Measurements from ENCODE around the gene LHFPL2.

The LHFPL2 gene

DNA sequence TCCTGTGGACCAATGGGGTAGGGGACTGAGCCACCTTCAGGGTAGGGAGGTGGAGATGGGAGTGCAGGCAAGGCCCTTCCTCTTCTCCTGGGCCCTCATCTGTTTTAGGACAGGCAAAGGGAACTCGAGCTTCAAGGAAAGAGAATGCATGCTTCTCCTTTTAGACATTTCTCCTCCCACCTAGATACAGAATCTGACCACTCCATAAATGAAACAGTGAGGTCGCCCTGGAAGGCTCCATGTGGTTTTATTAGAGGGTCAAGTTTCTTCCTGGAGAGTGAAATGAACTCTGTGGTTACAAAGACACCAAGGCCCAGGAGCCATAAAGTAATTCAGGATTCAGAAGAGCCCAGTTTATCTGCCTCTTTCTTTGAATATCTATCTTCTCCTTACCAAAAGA lies 14.9 kb downstream of the LHFPL2 start:
- Histone ChIP-seq H3K36me3 (ENCODE audit: control insufficient read depth, insufficient read depth, low read length) (no peaks in the 10 kb centered on the region), H3K4me3 (ENCODE audit: insufficient read depth, low read depth, low read length, poor library complexity, severe bottlenecking) (no peak overlapping the region), H3K27me3 (replicated peaks; ENCODE audit: control insufficient read depth, insufficient read depth, low read length, poor library complexity, severe bottlenecking) (no peaks in the 10 kb centered on the region), H3K4me1 (ENCODE audit: control insufficient read depth, insufficient read depth, low read length, poor library complexity, severe bottlenecking) (no peaks in the 10 kb centered on the region), H3K27ac (ENCODE audit: insufficient read depth, low read length, poor library complexity, severe bottlenecking) (no peak overlapping the region), H3K9me3 (ENCODE audit: control insufficient read depth, low read length) (no peaks in the 10 kb centered on the region)
- no peak for DNase-seq

DNA sequence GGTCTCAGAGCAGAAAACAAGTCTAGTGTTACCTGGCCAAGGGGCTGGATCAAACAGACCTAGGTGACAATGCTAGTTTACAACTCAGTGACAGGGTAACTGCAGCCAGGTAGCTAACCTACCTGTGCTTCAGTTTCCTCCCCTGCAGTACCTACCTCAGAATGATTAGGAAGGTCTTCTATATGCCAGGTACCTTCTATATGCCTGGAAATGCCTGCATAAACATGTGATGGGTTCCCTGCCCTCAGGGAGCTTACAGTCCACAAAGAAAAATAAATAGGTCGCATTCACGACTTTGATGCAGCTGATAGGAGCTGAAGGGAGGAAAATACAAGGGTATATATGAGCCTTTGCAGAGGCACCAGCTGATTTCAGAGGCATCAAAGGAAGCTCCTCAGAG lies 16.1 kb downstream of the LHFPL2 start:
- Histone ChIP-seq H3K4me1 (ENCODE audit: control insufficient read depth, insufficient read depth, low read length, poor library complexity, severe bottlenecking) (no peaks in the 10 kb centered on the region), H3K4me3 (ENCODE audit: insufficient read depth, low read depth, low read length, poor library complexity, severe bottlenecking) (no peak overlapping the region), H3K27me3 (replicated peaks; ENCODE audit: control insufficient read depth, insufficient read depth, low read length, poor library complexity, severe bottlenecking) (no peaks in the 10 kb centered on the region), H3K27ac (ENCODE audit: insufficient read depth, low read length, poor library complexity, severe bottlenecking) (no peak overlapping the region), H3K36me3 (ENCODE audit: control insufficient read depth, insufficient read depth, low read length) (no peaks in the 10 kb centered on the region), H3K9me3 (ENCODE audit: control insufficient read depth, low read length) (no peaks in the 10 kb centered on the region)
- no peak for DNase-seq

DNA sequence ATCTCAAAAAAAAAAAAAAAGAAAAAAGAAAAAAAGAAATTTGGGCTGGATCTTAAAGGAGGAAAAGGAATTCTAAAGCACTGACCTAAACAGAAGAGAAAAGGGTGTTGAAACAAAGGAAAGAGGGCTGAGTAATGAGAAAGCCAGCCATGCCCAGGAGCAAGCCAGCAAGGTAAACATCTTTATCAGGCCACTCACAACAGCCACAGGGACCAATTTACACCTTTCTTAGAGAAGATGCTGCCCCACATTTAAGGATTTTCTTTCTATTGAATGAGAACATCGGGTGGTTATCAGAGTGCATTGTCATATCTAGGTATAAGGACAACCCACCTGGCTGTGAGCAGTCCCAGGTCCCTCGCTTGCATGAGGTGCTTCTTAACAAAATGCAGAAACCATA lies 16.6 kb downstream of the LHFPL2 start:
- H3K4me1 ChIP-seq (ENCODE audit: control insufficient read depth, insufficient read depth, low read length, poor library complexity, severe bottlenecking), result no peaks in the 10 kb centered on the region
- no peak for DNase-seq
- H3K36me3 ChIP-seq (ENCODE audit: control insufficient read depth, insufficient read depth, low read length), result no peaks in the 10 kb centered on the region

DNA sequence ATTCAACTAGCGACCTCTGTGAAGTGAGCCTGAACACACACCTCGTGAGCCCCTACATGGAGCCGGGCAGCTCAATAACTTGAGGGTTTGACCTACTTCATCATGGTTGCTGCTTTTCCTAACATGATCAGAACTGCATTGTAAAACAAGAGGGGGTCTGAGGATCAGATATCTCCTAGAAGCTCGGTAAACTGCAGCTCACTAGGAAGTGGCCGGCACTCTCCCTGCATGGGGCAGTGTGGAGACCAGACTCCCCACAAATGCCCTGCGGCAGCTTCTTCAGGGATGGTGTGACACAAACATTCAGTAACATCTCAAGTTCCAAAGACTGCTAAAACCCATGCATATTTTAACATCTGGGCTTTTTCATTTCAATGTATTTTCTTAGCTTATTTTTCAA lies 18.5 kb downstream of the LHFPL2 start:
- Histone ChIP-seq H3K27ac (ENCODE audit: insufficient read depth, low read length, poor library complexity, severe bottlenecking) (no peak overlapping the region), H3K4me3 (ENCODE audit: insufficient read depth, low read depth, low read length, poor library complexity, severe bottlenecking) (no peak overlapping the region), H3K36me3 (ENCODE audit: control insufficient read depth, insufficient read depth, low read length) (no peaks in the 10 kb centered on the region), H3K27me3 (replicated peaks; ENCODE audit: control insufficient read depth, insufficient read depth, low read length, poor library complexity, severe bottlenecking) (no peaks in the 10 kb centered on the region), H3K9me3 (ENCODE audit: control insufficient read depth, low read length) (no peaks in the 10 kb centered on the region), H3K4me1 (ENCODE audit: control insufficient read depth, insufficient read depth, low read length, poor library complexity, severe bottlenecking) (no peaks in the 10 kb centered on the region)
- no peak for DNase-seq

More for the DNA sequence above, 16.6 kb downstream of the LHFPL2 start:
- H3K4me3 ChIP-seq (ENCODE audit: insufficient read depth, low read depth, low read length, poor library complexity, severe bottlenecking), result no peak overlapping the region
- H3K27ac ChIP-seq (ENCODE audit: insufficient read depth, low read length, poor library complexity, severe bottlenecking), result no peak overlapping the region
- H3K27me3 ChIP-seq (replicated peaks; ENCODE audit: control insufficient read depth, insufficient read depth, low read length, poor library complexity, severe bottlenecking), result no peaks in the 10 kb centered on the region
- no peaks in the 10 kb centered on the region for H3K9me3 ChIP-seq (ENCODE audit: control insufficient read depth, low read length)

GRCh38 chr5:78629624-78630023 lies 18.9 kb downstream of the LHFPL2 start:
- Histone ChIP-seq H3K9me3 (ENCODE audit: control insufficient read depth, low read length) (no peaks in the 10 kb centered on the region), H3K36me3 (ENCODE audit: control insufficient read depth, insufficient read depth, low read length) (no peaks in the 10 kb centered on the region), H3K27ac (ENCODE audit: insufficient read depth, low read length, poor library complexity, severe bottlenecking) (no peak overlapping the region), H3K27me3 (replicated peaks; ENCODE audit: control insufficient read depth, insufficient read depth, low read length, poor library complexity, severe bottlenecking) (no peaks in the 10 kb centered on the region), H3K4me1 (ENCODE audit: control insufficient read depth, insufficient read depth, low read length, poor library complexity, severe bottlenecking) (no peaks in the 10 kb centered on the region), H3K4me3 (ENCODE audit: insufficient read depth, low read depth, low read length, poor library complexity, severe bottlenecking) (no peak overlapping the region)
- no peak for DNase-seq

GRCh38 chr5:78628270-78628992 lies 20.1 kb downstream of the LHFPL2 start:
- Histone ChIP-seq H3K9me3 (ENCODE audit: control insufficient read depth, low read length) (no peaks in the 10 kb centered on the region), H3K27ac (ENCODE audit: insufficient read depth, low read length, poor library complexity, severe bottlenecking) (no peak overlapping the region), H3K27me3 (replicated peaks; ENCODE audit: control insufficient read depth, insufficient read depth, low read length, poor library complexity, severe bottlenecking) (no peaks in the 10 kb centered on the region), H3K4me3 (ENCODE audit: insufficient read depth, low read depth, low read length, poor library complexity, severe bottlenecking) (no peak overlapping the region), H3K36me3 (ENCODE audit: control insufficient read depth, insufficient read depth, low read length) (no peaks in the 10 kb centered on the region), H3K4me1 (ENCODE audit: control insufficient read depth, insufficient read depth, low read length, poor library complexity, severe bottlenecking) (no peaks in the 10 kb centered on the region)
- DNase-seq, result no peak

DNA sequence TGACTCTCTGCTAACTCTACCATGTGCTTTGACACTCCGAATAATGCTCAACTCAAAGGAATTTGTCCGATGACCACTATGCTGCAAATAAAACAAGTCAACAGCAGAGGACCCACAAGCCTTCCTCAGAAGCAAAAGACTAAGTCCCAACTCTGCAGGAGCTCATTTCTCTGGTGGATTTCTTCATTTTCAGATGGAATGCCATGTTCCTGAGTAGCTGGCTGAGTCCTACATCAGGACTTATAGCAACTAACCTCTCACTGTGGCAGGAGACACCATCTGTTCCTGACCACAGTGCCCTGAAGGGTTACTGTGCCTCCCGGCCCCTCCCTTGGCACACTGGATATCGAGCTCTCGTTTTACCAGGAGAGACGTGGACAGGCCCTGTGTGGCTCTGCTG lies 20.8 kb downstream of the LHFPL2 start:
- H3K4me3 ChIP-seq (ENCODE audit: insufficient read depth, low read depth, low read length, poor library complexity, severe bottlenecking), result no peak overlapping the region
- no peak overlapping the region for H3K27ac ChIP-seq (ENCODE audit: insufficient read depth, low read length, poor library complexity, severe bottlenecking)
- H3K9me3 ChIP-seq (ENCODE audit: control insufficient read depth, low read length), result no peaks in the 10 kb centered on the region
- H3K27me3 ChIP-seq (replicated peaks; ENCODE audit: control insufficient read depth, insufficient read depth, low read length, poor library complexity, severe bottlenecking), result no peaks in the 10 kb centered on the region
- H3K36me3 ChIP-seq (ENCODE audit: control insufficient read depth, insufficient read depth, low read length), result no peaks in the 10 kb centered on the region
- no peak for DNase-seq
- H3K4me1 ChIP-seq (ENCODE audit: control insufficient read depth, insufficient read depth, low read length, poor library complexity, severe bottlenecking), result no peaks in the 10 kb centered on the region

DNA sequence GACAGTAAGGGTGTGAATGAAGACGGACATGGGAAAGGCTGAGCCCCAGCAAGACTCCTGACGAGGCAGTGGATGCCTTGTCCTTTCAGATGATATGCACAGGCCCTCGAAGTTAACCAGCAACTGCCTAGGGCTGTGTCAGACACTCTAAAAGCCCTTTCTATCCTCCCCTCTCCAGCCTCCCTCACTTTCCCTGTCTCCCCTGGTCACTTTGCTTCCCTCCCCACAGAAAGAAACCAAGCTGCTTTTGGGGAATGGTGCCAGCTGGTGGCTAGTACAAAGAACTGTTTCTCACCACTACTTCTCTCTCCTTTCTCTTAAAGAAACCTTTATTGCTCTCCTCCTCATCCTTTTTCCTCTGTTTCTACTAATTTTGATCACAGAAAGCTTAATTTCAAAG lies 21.4 kb downstream of the LHFPL2 start:
- H3K36me3 ChIP-seq (ENCODE audit: control insufficient read depth, insufficient read depth, low read length), result no peaks in the 10 kb centered on the region
- H3K4me3 ChIP-seq (ENCODE audit: insufficient read depth, low read depth, low read length, poor library complexity, severe bottlenecking), result no peak overlapping the region
- H3K27ac ChIP-seq (ENCODE audit: insufficient read depth, low read length, poor library complexity, severe bottlenecking), result no peak overlapping the region
- no peaks in the 10 kb centered on the region for H3K27me3 ChIP-seq (replicated peaks; ENCODE audit: control insufficient read depth, insufficient read depth, low read length, poor library complexity, severe bottlenecking)
- no peaks in the 10 kb centered on the region for H3K9me3 ChIP-seq (ENCODE audit: control insufficient read depth, low read length)
- no peak for DNase-seq
- H3K4me1 ChIP-seq (ENCODE audit: control insufficient read depth, insufficient read depth, low read length, poor library complexity, severe bottlenecking), result no peaks in the 10 kb centered on the region

GRCh38 chr5:78626009-78626571 lies 22.5 kb downstream of the LHFPL2 start:
- Histone ChIP-seq H3K9me3 (ENCODE audit: control insufficient read depth, low read length) (no peaks in the 10 kb centered on the region), H3K4me3 (ENCODE audit: insufficient read depth, low read depth, low read length, poor library complexity, severe bottlenecking) (no peak overlapping the region), H3K27me3 (replicated peaks; ENCODE audit: control insufficient read depth, insufficient read depth, low read length, poor library complexity, severe bottlenecking) (no peaks in the 10 kb centered on the region), H3K4me1 (ENCODE audit: control insufficient read depth, insufficient read depth, low read length, poor library complexity, severe bottlenecking) (no peaks in the 10 kb centered on the region), H3K27ac (ENCODE audit: insufficient read depth, low read length, poor library complexity, severe bottlenecking) (no peak overlapping the region), H3K36me3 (ENCODE audit: control insufficient read depth, insufficient read depth, low read length) (no peaks in the 10 kb centered on the region)
- no peak for DNase-seq

GRCh38 chr5:78624992-78625391 lies 23.6 kb downstream of the LHFPL2 start:
- Histone ChIP-seq H3K4me1 (ENCODE audit: control insufficient read depth, insufficient read depth, low read length, poor library complexity, severe bottlenecking) (no peaks in the 10 kb centered on the region), H3K9me3 (ENCODE audit: control insufficient read depth, low read length) (no peaks in the 10 kb centered on the region)

More at GRCh38 chr5:78624992-78625391, 23.6 kb downstream of the LHFPL2 start:
- Histone ChIP-seq H3K27me3 (replicated peaks; ENCODE audit: control insufficient read depth, insufficient read depth, low read length, poor library complexity, severe bottlenecking) (no peaks in the 10 kb centered on the region), H3K27ac (ENCODE audit: insufficient read depth, low read length, poor library complexity, severe bottlenecking) (no peak overlapping the region), H3K4me3 (ENCODE audit: insufficient read depth, low read depth, low read length, poor library complexity, severe bottlenecking) (no peak overlapping the region), H3K36me3 (ENCODE audit: control insufficient read depth, insufficient read depth, low read length) (no peaks in the 10 kb centered on the region)
- no peak for DNase-seq
